GM23338 (cell line): ENCODE data around the gene ABAT.

Source experiments
- CREB1 ChIP-seq: fragments of 250-450 bp; sonication (Bioruptor Pico); IDR thresholded peaks from 2 replicates; pipeline ENCODE4 v1.5.0; 2020; ENCODE audit warnings: low read depth, mild to moderate bottlenecking, moderate library complexity
- ETS1 ChIP-seq: IDR thresholded peaks from 2 replicates; pipeline ENCODE4 v1.6.1; 2016; ENCODE audit warnings: antibody characterized with exemption
- EZH2 ChIP-seq: fragments of 200-600 bp; sonication (generic); IDR thresholded peaks from one replicate; pipeline ENCODE4 v1.8.0; 2017; ENCODE audit warnings: antibody characterized with exemption, mild to moderate bottlenecking, low read depth; ENCODE audit not compliant: unreplicated experiment
- EZH2phosphoT487 ChIP-seq: fragments of 200-600 bp; sonication (generic); IDR thresholded peaks from one replicate; pipeline ENCODE4 v1.8.1; 2018; ENCODE audit warnings: antibody characterized with exemption; ENCODE audit not compliant: unreplicated experiment
- JUNB ChIP-seq: IDR thresholded peaks from one replicate; pipeline ENCODE4 v1.6.1; 2016; ENCODE audit warnings: antibody characterized with exemption; ENCODE audit not compliant: unreplicated experiment
- NANOG ChIP-seq: IDR thresholded peaks from 2 replicates; pipeline ENCODE4 v1.6.1; 2016; ENCODE audit warnings: antibody characterized with exemption, borderline replicate concordance
- POLR2AphosphoS5 ChIP-seq: IDR thresholded peaks from 2 replicates; pipeline ENCODE4 v1.6.1; 2016; ENCODE audit warnings: antibody characterized with exemption, low read depth
- REST ChIP-seq: IDR thresholded peaks from one replicate; pipeline ENCODE4 v1.6.1; 2018; ENCODE audit warnings: antibody characterized with exemption; ENCODE audit not compliant: unreplicated experiment
- STAT1 ChIP-seq: IDR thresholded peaks from one replicate; pipeline ENCODE4 v1.6.1; 2016; ENCODE audit warnings: antibody characterized with exemption; ENCODE audit not compliant: unreplicated experiment
- TF ChIP-seq, protein P1 (sequence below), 2 experiments: fragments of 200-600 bp in 1 of 2; sonication (generic) in 1 of 2; conservative IDR thresholded peaks; 2 replicates each; pipeline versions ENCODE4 v1.5.1 to v1.6.1; 2016 to 2017; ENCODE audit warnings: antibody characterized with exemption in 2 of 2, low read depth in 2 of 2, mild to moderate bottlenecking in 2 of 2, moderate library complexity in 1 of 2

DNA sequence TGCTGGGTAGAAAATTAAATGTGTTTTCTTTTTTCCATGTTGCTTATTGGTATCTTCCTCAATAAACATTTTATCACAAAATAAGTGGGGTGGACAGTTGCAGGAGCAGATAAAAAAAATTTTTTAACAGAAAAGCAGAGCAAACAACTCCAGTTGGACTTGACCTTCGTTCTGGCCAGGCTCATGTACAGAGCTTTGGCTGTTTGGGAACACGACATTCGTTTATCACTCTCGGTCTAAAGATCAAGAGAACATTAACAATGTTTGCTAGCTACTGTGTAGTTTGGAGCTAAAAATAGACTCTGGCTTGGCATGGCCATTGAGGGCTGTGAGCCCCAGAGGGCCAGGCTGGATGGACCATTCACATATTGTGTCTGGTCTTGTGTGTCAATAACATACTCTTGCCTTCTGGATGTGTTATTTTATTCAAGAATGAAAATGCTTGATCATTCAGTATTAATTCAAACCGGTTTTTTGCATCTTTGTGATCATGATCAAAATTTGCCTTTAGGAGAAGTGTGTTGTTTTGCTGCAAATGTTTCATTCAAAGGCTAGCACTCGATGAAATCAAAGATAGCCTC, 66.4 kb downstream of the ABAT start:
- TF ChIP-seq, protein P1, sequence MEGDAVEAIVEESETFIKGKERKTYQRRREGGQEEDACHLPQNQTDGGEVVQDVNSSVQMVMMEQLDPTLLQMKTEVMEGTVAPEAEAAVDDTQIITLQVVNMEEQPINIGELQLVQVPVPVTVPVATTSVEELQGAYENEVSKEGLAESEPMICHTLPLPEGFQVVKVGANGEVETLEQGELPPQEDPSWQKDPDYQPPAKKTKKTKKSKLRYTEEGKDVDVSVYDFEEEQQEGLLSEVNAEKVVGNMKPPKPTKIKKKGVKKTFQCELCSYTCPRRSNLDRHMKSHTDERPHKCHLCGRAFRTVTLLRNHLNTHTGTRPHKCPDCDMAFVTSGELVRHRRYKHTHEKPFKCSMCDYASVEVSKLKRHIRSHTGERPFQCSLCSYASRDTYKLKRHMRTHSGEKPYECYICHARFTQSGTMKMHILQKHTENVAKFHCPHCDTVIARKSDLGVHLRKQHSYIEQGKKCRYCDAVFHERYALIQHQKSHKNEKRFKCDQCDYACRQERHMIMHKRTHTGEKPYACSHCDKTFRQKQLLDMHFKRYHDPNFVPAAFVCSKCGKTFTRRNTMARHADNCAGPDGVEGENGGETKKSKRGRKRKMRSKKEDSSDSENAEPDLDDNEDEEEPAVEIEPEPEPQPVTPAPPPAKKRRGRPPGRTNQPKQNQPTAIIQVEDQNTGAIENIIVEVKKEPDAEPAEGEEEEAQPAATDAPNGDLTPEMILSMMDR (conservative IDR thresholded peaks at IDR 0.05; ENCODE audit: low read depth in 2 of 2): no peak
- no peak for TF ChIP-seq POLR2AphosphoS5
- TF ChIP-seq EZH2: no peak
- no peak for TF ChIP-seq REST
- no peak for TF ChIP-seq ETS1
- no peak for TF ChIP-seq NANOG
- TF ChIP-seq EZH2phosphoT487: no peak
- TF ChIP-seq STAT1: no peak
- no peak for TF ChIP-seq JUNB
- no peak for TF ChIP-seq CREB1 (CRISPR knock-in tag)
